Activated CD8-positive, alpha-beta memory T cell treated with anti-CD3 and anti-CD28 coated beads for 4 hours (primary cell): Measurements from ENCODE around the gene S100A13.
A peak's percentile ranks its signal among the peaks of the same experiment; 100 is the strongest.
"Not testable (repeated sequence)": the region's sequence is repeated elsewhere in the genome, so short reads cannot be mapped to it uniquely, and the experiment has no call there.

Experiments
- DNase-seq, 2 donors: peaks; one replicate each; pipeline ENCODE4 v3.0.0-alpha.2; 2020; ENCODE audit warnings: low read depth in 2 of 2

Gene S100A13

DNA sequence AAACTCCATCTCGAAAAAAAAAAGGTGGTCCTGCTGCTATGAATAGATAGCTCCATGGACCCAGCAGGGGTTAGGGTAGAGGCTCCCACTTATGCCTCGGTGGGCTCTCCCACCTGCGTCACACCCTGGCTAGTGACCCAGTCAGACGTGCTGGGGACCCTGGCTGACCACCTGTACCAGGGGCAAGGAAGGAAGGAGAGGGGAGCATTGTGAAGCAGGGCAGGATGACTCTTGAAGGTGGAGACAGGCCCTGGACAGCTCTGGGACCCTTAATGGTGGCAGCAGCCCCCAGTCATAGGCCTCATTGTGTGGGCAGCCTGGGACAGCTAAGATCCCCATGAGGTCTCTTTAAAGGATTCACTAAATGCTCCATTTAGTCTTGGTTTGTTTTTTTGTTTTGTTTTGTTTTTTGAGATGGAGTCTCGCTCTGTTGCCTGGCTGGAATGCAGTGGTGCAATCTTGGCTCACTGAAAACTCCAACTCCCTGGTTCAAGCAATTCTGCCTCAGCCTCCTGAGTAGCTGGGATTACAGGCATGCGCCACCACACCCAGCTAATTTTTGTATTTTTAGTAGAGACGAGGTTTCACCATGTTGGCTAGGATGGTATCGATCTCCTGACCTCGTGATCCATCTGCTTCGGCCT is 20.8 kb upstream of the S100A13 start:
- no peak for DNase-seq

GRCh38 chr1:153647346-153647714 is 20.0 kb upstream of the S100A13 start:
- DNase-seq = no peak

GRCh38 chr1:153646672-153647345 is 19.5 kb upstream of the S100A13 start:
- no peak for DNase-seq

GRCh38 chr1:153643816-153644215 is 16.5 kb upstream of the S100A13 start:
- no peak for DNase-seq

- DNase-seq = no peak
Measured at GRCh38 chr1:153643100-153643499, 15.8 kb upstream of the S100A13 start.

- no peak for DNase-seq
Measured at GRCh38 chr1:153642161-153642560, 14.9 kb upstream of the S100A13 start.

- DNase-seq = no peak
Measured at GRCh38 chr1:153640861-153641260, 13.6 kb upstream of the S100A13 start.

- DNase-seq = not testable (repeated sequence)
Measured at GRCh38 chr1:153640213-153640612, 12.9 kb upstream of the S100A13 start.

- no peak for DNase-seq
Measured at GRCh38 chr1:153639280-153639679, 12.0 kb upstream of the S100A13 start.

DNA sequence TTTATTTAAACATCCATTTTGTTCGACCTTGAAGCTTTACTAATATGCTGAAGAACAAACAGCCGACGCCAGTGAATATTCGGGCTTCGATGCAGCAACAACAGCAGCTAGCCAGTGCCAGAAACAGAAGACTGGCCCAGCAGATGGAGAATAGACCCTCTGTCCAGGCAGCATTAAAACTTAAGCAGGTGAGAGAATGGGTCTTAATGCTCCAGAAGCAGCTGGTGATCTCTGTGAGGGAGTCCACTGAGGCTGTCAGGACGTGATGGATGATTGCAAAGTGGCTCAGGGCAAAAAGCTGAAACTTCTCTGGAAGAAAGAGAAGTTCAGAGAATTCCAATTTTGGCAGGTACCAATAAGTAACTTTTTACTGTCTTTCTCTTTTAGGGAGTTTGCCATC is 11.0 kb upstream of the S100A13 start:
- DNase-seq = no peak

- no peak for DNase-seq
Measured at GRCh38 chr1:153636312-153636711, 9.0 kb upstream of the S100A13 start.

DNA sequence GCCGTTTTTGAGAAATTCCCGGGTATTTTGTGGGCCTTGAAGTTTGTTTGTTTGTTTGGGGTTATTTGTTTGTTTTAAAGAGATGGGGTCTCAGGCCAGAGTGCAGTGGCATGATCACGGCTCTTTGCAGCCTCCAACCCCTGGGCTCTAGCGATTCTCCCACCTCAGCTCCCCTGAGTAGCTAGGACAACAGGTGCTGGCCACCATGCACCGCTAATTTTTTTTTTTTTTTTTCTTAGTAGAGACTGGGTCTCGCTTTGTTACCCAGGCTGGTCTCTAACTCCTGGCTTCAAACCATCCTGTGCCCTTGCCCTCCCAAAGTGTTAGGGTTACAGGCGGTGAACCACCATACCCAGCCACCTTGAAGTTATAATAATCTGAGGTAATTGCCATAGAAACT is 8.6 kb upstream of the S100A13 start:
- DNase-seq = no peak

- peak; percentile 94 for DNase-seq
Measured at GRCh38 chr1:153633754-153634665, 6.7 kb upstream of the S100A13 start, which contains the start of gene CHTOP. Gene CHTOP (plus strand): TSS chr1:153634066. CDS start chr1:153636589, 2,523 bp downstream.

DNA sequence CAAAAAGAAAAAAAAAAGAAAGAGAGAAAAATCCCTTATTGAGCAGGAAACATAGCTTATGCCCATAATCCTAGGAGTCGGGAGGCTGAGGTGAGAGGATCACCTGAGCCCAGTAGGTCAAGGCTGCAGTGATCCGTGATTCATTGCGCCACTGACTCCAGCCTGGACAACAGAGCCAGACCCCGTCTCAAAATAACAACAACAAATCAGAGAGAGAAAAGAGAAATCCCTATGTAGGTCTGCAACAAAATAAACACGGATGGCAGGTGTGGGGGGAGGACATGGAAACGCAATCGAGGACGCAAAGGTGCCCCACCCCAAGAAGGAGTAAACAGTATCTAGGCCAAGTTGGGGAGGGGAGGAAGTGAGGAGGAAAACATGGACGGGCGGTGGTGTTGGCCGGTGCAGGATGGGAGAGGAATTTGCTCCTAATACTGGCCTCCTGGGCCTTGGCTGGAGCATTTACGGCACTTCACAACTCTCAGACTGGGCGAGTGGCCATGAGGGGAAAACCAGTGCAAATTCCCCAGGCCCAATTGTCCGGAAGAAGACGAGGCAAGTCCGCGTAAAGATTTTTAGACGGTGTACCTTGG is 6.0 kb upstream of the S100A13 start:
- DNase-seq = no peak

GRCh38 chr1:153631047-153632022 is 4.0 kb upstream of the S100A13 start:
- no peak for DNase-seq

DNA sequence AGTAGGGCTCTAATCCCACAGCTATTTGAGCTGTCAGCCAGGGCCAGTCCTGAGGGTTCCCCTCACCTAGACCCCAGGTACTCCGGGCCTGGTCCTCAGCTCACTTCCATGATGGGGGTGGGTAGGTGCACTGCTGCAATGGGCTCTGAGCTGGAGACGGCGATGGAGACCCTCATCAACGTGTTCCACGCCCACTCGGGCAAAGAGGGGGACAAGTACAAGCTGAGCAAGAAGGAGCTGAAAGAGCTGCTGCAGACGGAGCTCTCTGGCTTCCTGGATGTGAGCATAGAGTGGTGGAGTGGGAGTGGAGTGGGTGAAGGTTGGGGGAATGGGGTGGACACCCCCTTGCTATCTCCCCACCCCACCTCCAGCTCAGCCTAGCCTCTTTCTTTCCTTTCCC is 3.1 kb upstream of the S100A13 start:
- DNase-seq = no peak

- DNase-seq = no peak
Measured at GRCh38 chr1:153629971-153630370, 2.7 kb upstream of the S100A13 start.

GRCh38 chr1:153629343-153629665 is 2.0 kb upstream of the S100A13 start:
- no peak for DNase-seq

DNA sequence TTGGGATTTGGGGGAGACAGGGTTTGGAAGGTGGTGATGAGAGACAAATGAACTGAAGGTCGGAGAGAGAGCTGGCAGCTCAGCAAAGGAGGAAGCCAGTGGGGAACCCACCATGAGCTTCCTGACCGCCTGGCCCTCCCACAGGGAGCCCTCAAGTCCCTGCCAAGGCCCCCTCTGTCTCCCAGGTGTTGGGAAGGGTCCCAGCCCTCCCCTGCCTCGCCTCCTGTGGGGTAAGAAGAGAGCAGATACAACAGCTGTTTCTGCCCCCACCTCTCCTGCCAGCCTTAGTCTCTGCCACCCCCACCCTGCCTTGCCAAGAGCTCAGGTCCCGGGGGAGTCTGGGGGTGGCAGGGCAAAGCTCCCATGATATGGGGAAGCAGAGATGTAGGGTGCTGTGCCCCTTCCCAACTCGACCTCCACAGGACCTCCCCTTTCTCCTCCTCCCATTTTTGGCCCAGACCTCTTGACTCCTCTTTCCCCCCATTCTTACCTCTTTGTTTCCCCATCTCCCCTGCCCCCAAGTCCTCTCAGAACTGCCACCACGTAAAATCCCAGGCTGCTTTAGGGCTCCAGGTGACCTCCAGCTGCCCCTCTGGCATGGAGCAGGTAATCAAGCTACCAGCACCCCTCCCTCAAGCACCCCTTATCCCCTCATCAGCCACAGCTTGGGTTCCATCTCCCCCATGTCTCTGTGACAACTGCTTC is 1.5 kb upstream of the S100A13 start:
- no peak for DNase-seq
